BE2C (cell line): ENCODE data around the gene TMEM81.
A peak's percentile ranks its signal among the peaks of the same experiment; 100 is the strongest.

ENCODE experiments used
- DNase-seq: peaks from one replicate; pipeline ENCODE4 v3.0.0-alpha.2; 2020
- H3K27me3 ChIP-seq: fragments of 250-450 bp; sonication (Bioruptor Pico); 2 replicates; pipeline ENCODE4 v1.5.1; 2020; ENCODE audit warnings: mild to moderate bottlenecking
- H3K36me3 ChIP-seq: fragments of 250-450 bp; sonication (Bioruptor Pico); 2 replicates; pipeline ENCODE4 v1.5.1; 2020; ENCODE audit warnings: mild to moderate bottlenecking
- H3K4me1 ChIP-seq: fragments of 250-450 bp; sonication (Bioruptor Pico); 2 replicates; pipeline ENCODE4 v1.5.1; 2020
- H3K4me3 ChIP-seq: 2 replicates; pipeline ENCODE4 v1.5.1; 2011; ENCODE audit warnings: low read depth, low read length
- H3K9me3 ChIP-seq: fragments of 250-450 bp; sonication (Bioruptor Pico); 2 replicates; pipeline ENCODE4 v1.5.1; 2020
- CTCF ChIP-seq: IDR thresholded peaks from 2 replicates; pipeline ENCODE4 v1.5.1; 2012; ENCODE audit warnings: mild to moderate bottlenecking, low read depth, low read length

Gene TMEM81

GRCh38 chr1:205041998-205042910 is 42.0 kb downstream of the TMEM81 start:
- peak; percentile 57 for DNase-seq
- no peak for TF ChIP-seq CTCF
- Histone ChIP-seq H3K36me3 (no peaks in the 10 kb centered on the region), H3K27me3 (peaks cover 3% of the 10 kb centered on the region; the same call in 1 of the 2 replicates), H3K9me3 (no peaks in the 10 kb centered on the region), H3K4me1 (peaks cover 5% of the 10 kb centered on the region; the same call in 1 of the 2 replicates), H3K4me3 (peak overlapping the region; percentile 52)

- no peak for TF ChIP-seq CTCF
- peaks cover 5% of the 10 kb centered on the region; the same call in 1 of the 2 replicates for H3K4me1 ChIP-seq
- no peaks in the 10 kb centered on the region for H3K9me3 ChIP-seq
- no peaks in the 10 kb centered on the region for H3K36me3 ChIP-seq
- no peak for DNase-seq
- no peak overlapping the region for H3K4me3 ChIP-seq
- peaks cover 3% of the 10 kb centered on the region; the same call in 1 of the 2 replicates for H3K27me3 ChIP-seq
Observed at GRCh38 chr1:205041001-205041715, 43.1 kb downstream of the TMEM81 start.

GRCh38 chr1:205038132-205038786 is 46.0 kb downstream of the TMEM81 start:
- H3K4me1 ChIP-seq = peaks cover 5% of the 10 kb centered on the region; the same call in 1 of the 2 replicates
- no peaks in the 10 kb centered on the region for H3K9me3 ChIP-seq
- TF ChIP-seq CTCF = no peak
- DNase-seq = no peak
- H3K4me3 ChIP-seq = no peak overlapping the region
- no peaks in the 10 kb centered on the region for H3K36me3 ChIP-seq
- peaks cover 3% of the 10 kb centered on the region; the same call in 1 of the 2 replicates for H3K27me3 ChIP-seq

GRCh38 chr1:205037539-205037938 is 46.7 kb downstream of the TMEM81 start:
- no peak for DNase-seq
- Histone ChIP-seq H3K4me3 (no peak overlapping the region), H3K27me3 (peaks cover 3% of the 10 kb centered on the region; the same call in 1 of the 2 replicates), H3K36me3 (no peaks in the 10 kb centered on the region), H3K9me3 (no peaks in the 10 kb centered on the region), H3K4me1 (peaks cover 5% of the 10 kb centered on the region; the same call in 1 of the 2 replicates)
- TF ChIP-seq CTCF = no peak
